GM12874 (cell line): ENCODE results near the gene MCM5.

Experiments used
- TF ChIP-seq, protein P1 (sequence below): IDR thresholded peaks from 2 replicates; pipeline ENCODE4 v1.5.1; 2011; ENCODE audit warnings: low read depth, mild to moderate bottlenecking, control low read depth, low read length, moderate library complexity; ENCODE audit not compliant: insufficient read depth

Gene MCM5

DNA sequence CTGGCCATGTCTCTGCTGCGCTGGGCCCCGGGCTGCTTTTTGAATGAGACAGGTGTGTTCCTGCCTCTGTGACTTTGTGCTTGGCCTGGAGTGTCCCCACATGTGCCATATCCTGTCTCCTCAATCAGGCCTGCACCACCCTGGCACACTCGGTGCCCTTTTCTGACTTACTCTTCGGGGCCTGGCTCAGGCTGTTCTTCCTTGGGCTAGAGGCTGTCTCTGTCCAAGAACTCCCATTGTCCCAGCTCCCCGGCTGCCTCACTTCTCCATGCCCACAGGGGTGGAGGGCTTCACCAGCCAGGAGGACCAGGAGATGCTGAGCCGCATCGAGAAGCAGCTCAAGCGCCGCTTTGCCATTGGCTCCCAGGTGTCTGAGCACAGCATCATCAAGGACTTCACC, 23.0 kb downstream of the MCM5 start:
- TF ChIP-seq, protein P1, sequence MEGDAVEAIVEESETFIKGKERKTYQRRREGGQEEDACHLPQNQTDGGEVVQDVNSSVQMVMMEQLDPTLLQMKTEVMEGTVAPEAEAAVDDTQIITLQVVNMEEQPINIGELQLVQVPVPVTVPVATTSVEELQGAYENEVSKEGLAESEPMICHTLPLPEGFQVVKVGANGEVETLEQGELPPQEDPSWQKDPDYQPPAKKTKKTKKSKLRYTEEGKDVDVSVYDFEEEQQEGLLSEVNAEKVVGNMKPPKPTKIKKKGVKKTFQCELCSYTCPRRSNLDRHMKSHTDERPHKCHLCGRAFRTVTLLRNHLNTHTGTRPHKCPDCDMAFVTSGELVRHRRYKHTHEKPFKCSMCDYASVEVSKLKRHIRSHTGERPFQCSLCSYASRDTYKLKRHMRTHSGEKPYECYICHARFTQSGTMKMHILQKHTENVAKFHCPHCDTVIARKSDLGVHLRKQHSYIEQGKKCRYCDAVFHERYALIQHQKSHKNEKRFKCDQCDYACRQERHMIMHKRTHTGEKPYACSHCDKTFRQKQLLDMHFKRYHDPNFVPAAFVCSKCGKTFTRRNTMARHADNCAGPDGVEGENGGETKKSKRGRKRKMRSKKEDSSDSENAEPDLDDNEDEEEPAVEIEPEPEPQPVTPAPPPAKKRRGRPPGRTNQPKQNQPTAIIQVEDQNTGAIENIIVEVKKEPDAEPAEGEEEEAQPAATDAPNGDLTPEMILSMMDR: no peak

DNA sequence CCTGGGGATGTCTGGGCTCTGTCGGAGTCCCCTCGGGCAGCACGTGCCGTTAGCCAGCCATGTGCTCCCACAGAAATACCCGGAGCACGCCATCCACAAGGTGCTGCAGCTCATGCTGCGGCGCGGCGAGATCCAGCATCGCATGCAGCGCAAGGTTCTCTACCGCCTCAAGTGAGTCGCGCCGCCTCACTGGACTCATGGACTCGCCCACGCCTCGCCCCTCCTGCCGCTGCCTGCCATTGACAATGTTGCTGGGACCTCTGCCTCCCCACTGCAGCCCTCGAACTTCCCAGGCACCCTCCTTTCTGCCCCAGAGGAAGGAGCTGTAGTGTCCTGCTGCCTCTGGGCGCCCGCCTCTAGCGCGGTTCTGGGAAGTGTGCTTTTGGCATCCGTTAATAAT, 24.1 kb downstream of the MCM5 start:
- TF ChIP-seq, protein P1: no peak

DNA sequence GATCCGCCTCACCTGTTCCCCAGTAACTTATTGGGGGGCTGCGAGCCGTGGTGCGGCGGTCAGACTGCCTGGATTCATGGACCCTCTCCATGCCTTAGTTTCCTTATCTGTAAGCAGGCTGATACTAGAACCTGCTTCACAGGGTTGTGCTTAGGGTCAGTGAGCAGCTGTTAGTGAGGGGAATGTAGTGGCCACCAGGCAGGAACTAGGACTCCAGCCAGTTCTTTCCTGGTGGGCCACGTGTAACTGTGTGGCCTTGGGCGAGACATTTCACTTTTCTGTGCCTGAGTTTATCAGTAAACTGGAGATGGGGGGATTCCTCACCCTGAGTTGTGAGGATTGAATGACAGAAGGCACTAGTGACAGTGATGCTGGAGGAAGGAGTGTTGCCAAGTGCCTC, 24.8 kb downstream of the MCM5 start:
- TF ChIP-seq, protein P1: no peak

DNA sequence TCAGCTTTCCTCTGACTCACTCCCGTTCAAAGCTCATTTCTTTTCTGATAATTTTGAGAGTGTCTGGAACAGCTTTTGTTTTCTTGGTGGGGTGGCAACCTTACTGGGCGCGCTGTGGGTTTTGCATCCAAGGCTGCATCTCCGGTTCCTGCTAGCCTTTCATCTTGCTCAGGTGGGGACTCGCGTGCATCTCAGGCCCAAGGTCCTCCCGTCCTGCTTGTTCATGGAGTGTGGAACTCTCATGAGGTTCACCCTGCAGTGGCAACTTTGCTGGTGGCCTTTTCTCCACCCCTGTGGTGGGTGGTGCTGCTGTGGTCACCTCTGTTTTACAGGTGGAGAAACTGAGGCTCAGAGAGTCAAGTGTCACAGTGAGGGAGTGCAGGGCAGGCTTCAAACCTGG, 25.6 kb downstream of the MCM5 start:
- TF ChIP-seq, protein P1: no peak

DNA sequence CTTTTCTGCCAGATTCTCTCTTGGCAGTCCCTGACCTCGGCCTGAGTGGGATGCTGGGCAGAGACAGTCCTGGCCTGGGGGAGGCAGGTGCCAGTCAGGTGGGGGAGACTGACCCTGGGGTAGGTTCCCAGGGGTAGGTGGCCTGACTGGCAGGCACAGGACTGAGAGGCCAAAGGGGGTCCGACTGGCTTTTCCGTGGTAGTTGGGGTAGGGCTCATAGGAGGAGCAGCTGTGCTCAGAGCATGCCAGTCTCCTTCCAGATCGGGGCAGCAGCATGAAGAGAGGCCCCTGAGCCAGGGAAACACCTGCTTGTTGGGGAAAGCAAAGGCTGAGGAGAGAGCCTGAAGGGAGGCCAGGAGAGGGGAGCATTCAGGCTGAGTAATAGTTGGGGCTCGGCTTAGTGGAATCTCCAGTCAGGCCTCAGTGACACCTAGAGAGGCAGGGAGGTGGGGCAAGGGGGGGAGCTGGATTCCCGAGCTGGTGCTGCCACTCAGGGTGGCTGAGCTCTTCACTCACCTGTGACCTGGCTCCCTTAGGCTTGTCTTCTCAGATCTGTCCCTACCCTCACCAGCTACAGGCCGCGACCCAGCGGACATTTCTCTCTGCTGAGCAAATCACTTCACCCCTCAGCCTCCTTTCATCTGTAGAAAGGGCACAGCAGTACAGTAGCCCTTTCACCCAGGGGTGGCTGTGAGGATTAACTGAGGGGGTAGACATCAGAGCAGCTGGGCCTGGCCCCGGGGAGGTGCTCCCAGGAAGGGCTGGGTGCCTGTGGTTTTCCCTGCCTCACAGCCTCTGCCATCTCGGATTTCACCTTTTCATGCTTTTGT, 26.2 kb downstream of the MCM5 start:
- TF ChIP-seq, protein P1: no peak

DNA sequence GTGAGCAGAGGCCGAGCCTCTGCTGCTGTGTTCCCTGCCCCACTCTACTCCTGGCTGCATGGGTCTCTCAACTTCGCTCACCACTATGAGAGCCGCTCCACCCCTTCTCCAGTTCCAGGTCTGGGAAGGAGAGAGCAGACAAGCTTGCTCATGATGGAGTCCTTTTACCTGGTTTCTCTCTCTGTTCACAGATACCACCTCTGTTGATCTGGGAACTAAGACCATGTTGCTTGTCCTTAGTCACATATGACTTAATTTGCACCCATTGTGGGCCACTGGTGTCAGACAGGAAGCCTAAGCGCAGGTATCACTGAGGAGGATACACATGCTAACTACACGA, 26.8 kb downstream of the MCM5 start:
- TF ChIP-seq, protein P1: no peak

DNA sequence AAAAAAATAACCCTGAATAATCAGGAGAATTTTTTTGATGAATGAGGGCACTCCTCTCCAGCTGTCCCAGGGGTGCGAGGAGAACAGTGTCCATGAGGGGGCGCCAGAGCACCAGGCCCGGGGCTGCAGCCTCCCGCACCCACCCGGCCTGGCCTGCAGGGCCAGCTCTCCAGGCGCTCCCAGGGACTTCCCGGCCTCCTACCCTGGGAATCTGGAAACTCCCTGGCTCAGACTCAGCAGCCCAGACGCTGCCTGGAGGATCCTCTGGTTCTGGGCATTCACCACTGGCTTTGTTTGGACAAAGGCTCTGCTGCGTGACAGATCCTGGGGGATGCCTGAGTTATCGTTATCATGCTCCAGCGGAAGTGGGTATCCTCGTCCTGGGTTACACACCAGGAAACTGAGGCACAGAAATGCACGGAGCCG, 31.0 kb downstream of the MCM5 start:
- TF ChIP-seq, protein P1: peak; percentile 76
